H7 (cell line): Measurements from ENCODE around the gene DAPK1. TPM values are rescaled to one million over a fixed set of nuclear protein-coding genes. Genes with fewer than 3 reads are reported as not detected.

Source experiments
- DNase-seq: peaks from one replicate; pipeline ENCODE4 v3.0.0; 2012
- H3K27me3 ChIP-seq: 2 replicates; pipeline ENCODE4 v1.6.0; 2011; ENCODE audit warnings: mild to moderate bottlenecking, low read length; ENCODE audit not compliant: control insufficient read depth, insufficient read depth
- H3K36me3 ChIP-seq: replicated peaks from 2 replicates; pipeline ENCODE4 v1.5.1; 2011; ENCODE audit warnings: low read length; ENCODE audit not compliant: control insufficient read depth, insufficient read depth
- H3K4me3 ChIP-seq: 2 replicates; pipeline ENCODE4 v1.5.1; 2011; ENCODE audit warnings: low read depth, mild to moderate bottlenecking, control low read depth, low read length, moderate library complexity; ENCODE audit not compliant: insufficient read depth
- total RNA-seq: library from RNA; depleted of rRNA; stranded (reverse); fragments of >200 nt; shearing (Covaris generic); gene quantifications from 2 replicates; pipeline ENCODE4 v1.2.3, GENCODE V29; 2014

DAPK1 gene
- total RNA-seq, 1 experiment from 2014 or later = 48.8 TPM

DNA sequence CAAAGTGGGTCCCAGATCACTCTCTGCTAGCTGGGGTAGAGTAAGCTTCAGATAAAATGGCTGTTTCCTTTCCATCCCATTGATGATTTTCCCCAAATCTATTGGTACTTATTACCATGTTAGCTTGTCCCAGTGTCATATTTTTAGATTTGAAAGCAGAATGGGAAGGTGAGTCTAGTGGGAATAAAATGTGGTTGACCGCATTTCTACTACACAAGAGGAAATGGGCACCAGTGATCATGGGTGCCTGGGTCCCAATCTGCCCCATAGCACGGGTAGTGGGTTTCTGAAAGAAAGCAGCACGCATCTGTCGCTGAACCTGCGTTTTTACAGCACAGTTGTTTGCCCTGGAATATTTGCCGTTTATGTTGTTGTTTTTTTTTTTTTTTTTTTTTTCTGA lies 20.1 kb downstream of the DAPK1 start:
- DNase-seq = no peak
- Histone ChIP-seq H3K4me3 (no peak overlapping the region), H3K27me3 (no peaks in the 10 kb centered on the region), H3K36me3 (no peaks in the 10 kb centered on the region; the same call in 1 of the 2 replicates)

DNA sequence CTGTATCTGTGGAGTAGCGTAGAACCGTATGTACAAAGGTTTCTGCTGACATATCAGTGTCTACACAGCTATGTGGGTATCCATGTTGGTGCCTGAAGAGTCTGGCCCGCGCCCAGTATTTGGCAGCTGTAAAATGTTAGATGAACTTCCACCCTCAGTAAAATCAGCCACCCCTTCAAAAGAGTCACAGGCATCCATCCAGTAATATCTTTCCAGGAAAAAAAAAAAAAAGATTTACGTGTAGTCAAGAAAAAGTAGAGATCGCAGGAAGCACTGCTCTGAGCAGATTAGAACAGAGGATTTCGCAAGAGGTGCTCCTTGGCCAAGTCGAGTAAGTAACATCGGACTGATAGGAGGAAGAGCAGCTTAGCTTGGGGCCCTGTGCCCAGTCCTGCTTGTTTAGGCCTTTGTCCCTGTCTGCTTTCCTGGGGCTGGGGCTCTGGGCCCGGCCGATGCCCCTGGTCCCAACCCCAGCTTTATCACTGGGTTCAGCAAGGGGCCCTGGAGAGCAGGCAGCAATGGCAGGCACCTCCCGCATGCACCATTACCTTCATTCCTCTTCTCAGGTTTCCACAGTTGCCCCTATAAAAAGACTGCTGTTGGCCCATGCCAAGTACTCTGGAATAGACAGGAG lies 21.2 kb downstream of the DAPK1 start:
- no peak for DNase-seq
- no peaks in the 10 kb centered on the region; the same call in 1 of the 2 replicates for H3K36me3 ChIP-seq
- no peaks in the 10 kb centered on the region for H3K27me3 ChIP-seq
- H3K4me3 ChIP-seq = no peak overlapping the region

DNA sequence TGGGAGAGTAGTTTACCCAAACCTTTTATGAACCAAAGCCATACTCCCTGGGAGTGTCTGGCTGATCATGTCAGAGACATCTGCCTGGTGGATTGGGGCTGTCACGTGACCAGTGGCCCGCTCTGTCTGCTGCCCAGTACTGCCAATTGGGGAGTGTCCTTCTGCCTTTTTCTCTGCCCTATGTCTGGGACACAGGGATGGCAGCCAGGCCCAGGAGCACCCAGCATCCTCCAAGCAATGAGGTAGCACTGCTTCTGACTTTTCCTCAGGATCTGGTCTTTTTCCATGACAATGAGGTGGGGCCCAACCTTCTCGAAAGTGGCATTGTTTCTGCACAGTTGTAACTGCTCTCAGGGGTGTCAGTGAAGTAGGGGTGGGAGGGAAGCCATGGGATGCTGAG lies 21.8 kb downstream of the DAPK1 start:
- peak; percentile 36 for DNase-seq
- H3K36me3 ChIP-seq = no peaks in the 10 kb centered on the region; the same call in 1 of the 2 replicates
- H3K27me3 ChIP-seq = no peaks in the 10 kb centered on the region
- no peak overlapping the region for H3K4me3 ChIP-seq

DNA sequence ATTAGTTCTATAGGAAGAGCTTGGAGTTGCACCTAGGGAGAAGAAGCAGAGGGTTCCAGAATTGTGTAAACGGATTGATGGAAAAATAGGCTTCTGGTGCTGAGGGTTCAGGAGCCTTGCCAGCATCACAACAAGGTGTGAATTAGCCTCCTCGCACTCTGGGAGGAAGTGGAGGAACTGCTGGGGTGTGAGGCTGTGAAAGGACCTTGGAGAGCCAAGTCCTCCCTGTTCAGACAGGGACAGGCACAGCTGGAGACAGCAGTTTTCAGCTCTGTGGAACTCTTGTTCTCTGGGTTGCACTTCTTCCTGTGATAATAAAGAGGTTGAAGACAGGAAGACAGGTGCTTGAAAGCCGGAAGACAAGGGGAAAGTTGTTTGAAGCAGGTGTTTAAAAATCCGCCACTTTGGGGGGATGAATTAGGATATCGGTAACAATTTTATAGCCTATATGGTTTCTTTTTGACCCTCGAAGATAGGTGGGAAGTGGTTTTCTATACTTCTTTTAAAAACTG lies 22.6 kb downstream of the DAPK1 start:
- Histone ChIP-seq H3K36me3 (no peaks in the 10 kb centered on the region; the same call in 1 of the 2 replicates), H3K4me3 (no peak overlapping the region), H3K27me3 (no peaks in the 10 kb centered on the region)
- no peak for DNase-seq

DNA sequence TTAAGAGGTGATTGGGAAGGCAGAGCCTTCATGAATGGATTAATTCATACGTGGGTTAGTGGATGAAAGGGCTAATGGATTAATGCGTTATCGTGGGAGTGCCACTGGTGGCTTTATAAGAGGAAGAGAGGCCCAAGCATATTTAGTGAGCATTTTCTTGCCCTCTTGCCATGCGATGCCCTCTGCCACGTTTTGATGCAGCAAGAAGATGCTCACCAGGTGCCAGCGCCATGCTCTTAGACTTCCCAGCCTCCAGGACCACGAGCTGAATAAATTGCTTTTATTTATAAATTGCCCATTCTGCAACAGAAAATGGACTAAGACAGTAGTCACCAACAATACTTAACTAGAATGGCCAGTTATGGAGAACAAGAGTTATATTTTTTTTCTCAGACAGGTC lies 24.2 kb downstream of the DAPK1 start:
- Histone ChIP-seq H3K4me3 (no peak overlapping the region), H3K36me3 (no peaks in the 10 kb centered on the region), H3K27me3 (no peaks in the 10 kb centered on the region)
- no peak for DNase-seq

DNA sequence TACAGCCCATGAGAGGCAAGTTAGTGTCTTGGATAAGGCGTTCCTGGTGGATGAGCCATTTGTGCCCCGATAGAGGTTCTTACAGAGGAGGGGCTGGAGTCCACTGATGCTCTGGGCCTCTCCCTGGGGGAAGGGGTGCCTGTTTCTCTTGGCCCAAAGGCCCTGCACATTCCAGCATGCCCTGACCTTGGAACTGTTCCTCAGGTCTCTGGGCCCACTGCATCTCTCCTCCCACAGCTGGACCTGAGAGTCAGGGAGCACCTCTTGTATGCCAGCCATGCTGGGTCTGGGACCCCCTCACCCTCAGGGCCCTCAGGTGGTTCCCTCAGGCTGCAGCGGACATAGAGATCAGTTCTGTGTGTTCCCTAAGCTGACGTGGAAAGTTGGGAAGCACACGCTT lies 26.4 kb downstream of the DAPK1 start:
- no peaks in the 10 kb centered on the region for H3K27me3 ChIP-seq
- no peaks in the 10 kb centered on the region for H3K36me3 ChIP-seq
- H3K4me3 ChIP-seq = no peak overlapping the region
- DNase-seq = no peak

DNA sequence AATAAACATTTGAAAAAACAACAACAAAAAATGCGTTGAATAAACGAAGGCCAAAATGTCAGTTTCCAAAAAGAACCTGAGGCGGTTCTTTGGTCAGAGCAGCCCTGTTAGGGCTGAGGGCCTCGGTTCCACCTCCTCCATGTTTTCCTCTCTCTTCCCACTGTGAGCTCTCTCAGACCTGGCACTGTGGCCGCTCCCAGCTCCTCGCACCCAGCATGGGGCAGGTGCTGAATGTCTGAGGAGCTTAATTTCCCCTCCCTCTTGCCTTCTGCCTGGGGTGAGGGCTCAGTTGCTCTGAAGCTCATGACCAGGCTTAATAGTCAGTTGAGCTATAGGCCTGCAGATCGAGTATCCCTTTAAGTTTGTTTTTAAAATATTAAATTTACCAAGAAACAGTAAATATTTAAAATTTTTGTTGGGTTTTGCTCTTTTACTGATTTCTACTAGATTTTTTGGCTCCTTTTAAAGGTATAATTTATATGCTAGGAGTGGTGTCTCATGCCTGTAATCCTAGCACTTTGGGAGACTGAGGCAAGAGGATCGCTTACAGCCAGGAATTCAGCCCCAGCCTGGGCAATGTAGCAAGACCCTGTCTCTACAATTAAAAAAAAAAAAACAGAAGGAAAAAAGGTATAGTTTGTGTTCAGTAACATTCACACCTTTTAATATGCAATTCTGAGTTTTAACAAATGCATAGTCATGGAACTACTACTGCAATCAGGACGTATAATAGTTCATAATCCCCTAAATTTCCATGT lies 28.1 kb downstream of the DAPK1 start:
- Histone ChIP-seq H3K36me3 (no peaks in the 10 kb centered on the region), H3K27me3 (no peaks in the 10 kb centered on the region), H3K4me3 (no peak overlapping the region)
- DNase-seq = peak; percentile 68

DNA sequence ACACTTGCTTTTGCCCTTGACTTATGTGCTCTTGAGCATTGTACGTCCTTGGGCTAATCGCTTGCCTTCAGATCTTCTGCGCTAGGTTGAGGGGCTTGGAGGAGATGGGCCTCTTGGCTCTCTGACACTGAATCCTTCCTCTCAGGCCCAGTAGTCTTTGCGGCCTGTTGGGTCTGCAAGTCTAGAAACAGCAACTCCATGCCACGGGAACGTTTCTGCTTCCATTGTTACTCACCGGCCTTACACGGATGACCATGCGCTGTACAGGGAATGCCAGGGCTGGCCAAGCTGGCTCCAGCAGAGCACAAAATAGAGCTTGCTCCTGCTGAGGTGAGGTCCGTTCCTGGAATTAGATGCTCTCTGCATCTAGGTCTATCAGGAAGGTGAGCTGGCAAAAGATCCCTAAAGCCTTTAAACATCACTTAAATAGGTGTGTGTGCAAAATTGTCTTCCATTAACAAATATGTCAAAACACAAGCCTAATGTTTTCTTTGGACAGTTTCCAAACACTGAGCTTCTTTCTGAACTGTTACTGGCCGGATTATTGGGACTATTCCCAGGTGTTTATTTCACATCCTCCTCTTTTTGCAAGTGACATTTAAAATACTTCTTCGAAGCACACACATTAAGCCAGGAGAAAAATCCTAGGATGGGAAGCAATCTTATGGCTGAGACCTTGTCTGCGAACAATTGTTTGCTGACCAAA lies 29.7 kb downstream of the DAPK1 start:
- H3K4me3 ChIP-seq = no peak overlapping the region

DNA sequence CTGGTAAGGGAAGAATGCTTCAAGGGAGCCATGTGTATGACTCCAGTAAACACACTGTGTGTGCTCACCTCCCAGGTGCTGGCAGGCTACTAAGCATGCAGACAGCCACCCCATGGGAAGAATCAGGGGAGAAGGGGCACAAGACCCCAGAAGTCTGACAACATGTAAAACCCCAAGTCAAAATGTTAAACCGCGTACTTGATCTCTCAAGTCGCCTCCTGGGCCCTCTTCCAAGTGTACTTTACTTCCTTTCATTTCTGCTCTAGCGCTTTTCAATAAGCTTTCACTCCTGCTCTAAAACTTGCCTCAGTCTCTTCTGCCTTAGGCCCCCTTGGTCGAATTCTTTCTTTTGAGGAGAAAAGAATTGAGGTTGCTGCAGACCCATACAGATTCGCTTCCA lies 31.3 kb downstream of the DAPK1 start:
- DNase-seq = no peak
- H3K27me3 ChIP-seq = no peaks in the 10 kb centered on the region
- H3K4me3 ChIP-seq = no peak overlapping the region

More for the DNA sequence above, 29.7 kb downstream of the DAPK1 start:
- no peak for DNase-seq
- Histone ChIP-seq H3K36me3 (no peaks in the 10 kb centered on the region), H3K27me3 (no peaks in the 10 kb centered on the region)

DNA sequence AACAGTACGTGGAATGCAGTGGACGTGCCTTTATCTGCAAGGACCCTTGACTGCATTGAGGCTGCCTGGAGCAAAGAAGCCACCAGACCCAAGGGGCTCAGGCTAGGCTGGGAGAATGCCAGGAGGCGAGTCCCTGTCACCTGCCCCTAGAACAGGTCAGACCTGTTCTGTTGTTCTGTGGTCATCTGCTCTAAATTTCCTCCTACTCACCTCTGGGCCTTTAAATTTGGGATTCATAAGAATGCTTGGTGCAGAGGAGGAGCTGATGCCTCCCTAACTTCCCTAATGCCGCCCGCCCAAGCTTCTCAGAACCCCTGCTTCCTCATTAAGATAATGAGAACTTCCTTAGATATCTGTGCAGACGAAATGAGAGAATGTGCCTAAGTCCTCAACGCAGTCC lies 32.0 kb downstream of the DAPK1 start:
- Histone ChIP-seq H3K27me3 (no peaks in the 10 kb centered on the region), H3K4me3 (no peak overlapping the region), H3K36me3 (no peaks in the 10 kb centered on the region)
- peak; percentile 29 for DNase-seq

More for the DNA sequence above, 31.3 kb downstream of the DAPK1 start:
- no peaks in the 10 kb centered on the region for H3K36me3 ChIP-seq

DNA sequence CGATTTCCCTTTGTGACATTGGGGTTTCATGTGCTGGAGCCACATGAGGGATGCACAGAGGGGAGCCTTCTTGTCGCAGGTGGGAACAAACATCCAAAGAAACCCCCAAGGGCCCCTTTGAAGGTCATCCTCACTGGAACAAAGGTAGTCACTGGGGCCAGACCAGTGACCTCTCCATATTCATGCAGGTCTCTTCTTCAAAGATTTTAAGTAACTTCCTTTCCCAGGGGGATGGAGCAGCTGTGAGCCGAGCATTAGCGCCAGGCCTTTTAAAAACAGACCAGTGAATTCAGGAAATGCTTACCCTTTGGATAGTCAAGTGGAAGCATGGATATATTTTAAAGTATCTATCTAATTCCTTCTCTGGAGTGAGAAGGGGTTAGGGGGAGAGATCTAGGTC lies 33.0 kb downstream of the DAPK1 start:
- Histone ChIP-seq H3K36me3 (no peaks in the 10 kb centered on the region), H3K27me3 (no peaks in the 10 kb centered on the region), H3K4me3 (no peak overlapping the region)
- peak; percentile 45 for DNase-seq

DNA sequence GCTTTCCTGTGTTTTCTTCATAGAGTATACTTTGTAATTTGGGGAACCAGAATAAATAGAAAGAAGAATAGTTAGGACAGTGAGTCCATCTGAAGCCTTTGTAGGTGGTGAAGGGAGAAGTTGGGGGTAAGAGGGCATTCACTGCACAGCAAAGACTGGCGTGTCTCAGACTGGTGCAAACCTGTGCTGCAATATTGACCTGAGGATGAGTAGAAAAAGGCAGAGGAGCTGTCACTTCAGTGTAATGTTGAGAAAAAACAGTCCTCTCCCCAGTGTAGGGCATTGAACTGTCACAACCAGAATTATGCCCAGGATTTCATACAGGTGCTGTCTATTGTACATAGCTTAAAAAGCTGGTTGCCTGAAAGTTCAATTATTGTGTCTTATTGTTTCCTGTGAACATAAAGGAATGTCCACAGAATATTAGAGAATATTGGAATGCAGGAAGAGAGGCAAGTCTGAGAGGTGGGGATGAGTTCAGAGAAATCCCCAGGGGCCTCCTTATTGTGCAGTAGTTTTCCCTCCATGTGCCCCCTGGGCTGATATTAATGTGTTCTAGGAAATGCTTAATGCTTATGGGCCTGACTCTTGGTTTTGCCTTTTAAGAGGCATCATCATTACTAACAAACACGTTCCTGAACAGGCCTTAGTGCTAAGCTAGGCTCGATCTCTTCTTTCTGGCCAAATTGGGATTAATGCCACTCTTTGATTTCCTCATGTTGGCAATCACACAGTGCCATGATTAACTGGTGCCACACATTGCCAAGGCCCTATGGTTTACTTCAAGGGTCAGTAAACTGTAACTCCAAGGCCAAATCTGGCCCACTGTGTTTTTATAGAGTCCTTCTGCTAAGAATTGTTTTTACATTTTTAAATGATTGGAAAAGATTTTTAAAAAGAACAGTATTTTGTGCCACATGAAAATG lies 34.0 kb downstream of the DAPK1 start:
- Histone ChIP-seq H3K36me3 (no peaks in the 10 kb centered on the region), H3K27me3 (no peaks in the 10 kb centered on the region), H3K4me3 (no peak overlapping the region)
- DNase-seq = no peak

DNA sequence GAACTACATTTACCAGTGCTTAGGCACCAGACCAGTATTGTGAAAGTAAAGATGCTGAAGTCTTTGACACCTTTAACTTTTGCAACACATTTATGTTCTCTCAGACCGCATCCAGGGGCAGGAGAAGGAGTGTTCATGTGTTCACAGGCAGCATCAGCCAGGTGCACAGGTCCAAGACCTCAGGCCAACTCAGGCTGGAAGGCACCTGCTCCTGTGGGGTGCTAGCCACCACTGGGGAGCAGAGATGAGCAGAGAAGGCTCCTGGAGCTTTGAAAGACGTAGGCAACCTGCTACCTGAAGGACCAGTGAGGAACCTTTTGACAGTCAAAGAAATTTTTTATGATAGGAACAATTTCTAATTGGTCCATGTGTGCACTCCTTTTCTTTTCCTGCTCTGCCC lies 35.6 kb downstream of the DAPK1 start:
- no peaks in the 10 kb centered on the region for H3K27me3 ChIP-seq
- no peak overlapping the region for H3K4me3 ChIP-seq
- no peaks in the 10 kb centered on the region for H3K36me3 ChIP-seq
- DNase-seq = no peak

DNA sequence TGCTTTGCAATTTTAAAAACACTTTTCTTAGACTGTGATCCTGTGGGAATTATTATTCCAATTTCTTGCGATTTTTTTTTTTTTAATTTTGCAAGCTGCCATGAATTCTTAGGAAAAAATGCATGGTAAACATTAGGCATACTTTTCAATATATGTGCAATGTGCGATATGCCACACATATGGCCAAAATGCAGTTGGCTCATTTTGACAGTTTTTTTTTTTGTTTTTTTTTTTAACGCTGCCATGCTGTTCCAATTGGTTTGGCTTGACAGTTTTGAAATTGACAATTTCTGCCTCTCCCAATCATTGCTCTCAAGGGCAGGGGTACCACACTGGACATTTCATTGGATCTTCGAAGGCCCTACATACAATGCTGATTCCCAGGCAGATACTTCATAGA lies 36.4 kb downstream of the DAPK1 start:
- no peak for DNase-seq
- Histone ChIP-seq H3K36me3 (no peaks in the 10 kb centered on the region), H3K4me3 (no peak overlapping the region), H3K27me3 (no peaks in the 10 kb centered on the region)
